DMS 273 treated with DMSO at 0.1 percent for 48 hours (cell line): Measurements from ENCODE around the gene NFYC.

Source experiments
- DNase-seq: peaks from one replicate; lab custom pipeline; 2025; lab: John Stamatoyannopoulos, UW

The NFYC gene

GRCh38 chr1:40760984-40761383 is 69.5 kb downstream of the NFYC start:
- no peak for DNase-seq

DNA sequence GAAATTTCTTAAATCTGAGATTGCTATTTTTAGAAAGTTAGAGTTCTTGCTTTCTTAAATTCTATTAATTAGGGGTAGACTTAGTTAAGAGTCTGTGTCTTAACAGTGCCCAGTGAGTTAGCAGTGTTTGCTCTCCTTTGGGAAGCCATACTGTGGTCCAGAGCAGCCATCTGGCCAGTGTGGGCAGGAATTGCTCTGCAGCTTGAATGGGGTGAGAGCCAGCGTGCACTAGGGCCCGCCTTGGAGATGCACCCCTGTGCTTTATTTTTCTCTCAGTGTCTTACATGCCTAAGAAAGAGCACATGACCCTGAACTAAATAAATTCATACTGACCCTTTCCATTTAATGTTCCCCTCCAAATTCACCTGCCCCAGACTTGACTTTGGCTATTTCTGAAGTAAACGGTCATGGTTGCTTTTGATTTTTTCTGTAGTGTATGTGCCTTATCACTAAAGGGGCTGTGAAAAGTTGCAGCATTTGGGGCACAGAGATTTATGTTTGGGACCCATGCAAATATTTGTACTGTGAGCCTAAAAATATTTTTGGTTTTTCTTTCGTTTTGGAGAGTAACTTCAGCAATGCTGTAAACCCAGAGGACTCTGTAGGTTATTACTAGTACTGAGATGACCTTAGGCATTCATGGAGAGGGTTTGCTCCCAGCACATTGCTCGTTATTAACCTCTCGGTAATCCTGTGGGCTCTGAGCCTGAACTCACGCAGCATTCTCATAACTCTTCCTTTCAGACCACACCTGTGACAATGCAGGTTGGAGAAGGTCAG is 70.8 kb downstream of the NFYC start:
- no peak for DNase-seq

GRCh38 chr1:40763742-40764532 is 72.4 kb downstream of the NFYC start:
- no peak for DNase-seq

DNA sequence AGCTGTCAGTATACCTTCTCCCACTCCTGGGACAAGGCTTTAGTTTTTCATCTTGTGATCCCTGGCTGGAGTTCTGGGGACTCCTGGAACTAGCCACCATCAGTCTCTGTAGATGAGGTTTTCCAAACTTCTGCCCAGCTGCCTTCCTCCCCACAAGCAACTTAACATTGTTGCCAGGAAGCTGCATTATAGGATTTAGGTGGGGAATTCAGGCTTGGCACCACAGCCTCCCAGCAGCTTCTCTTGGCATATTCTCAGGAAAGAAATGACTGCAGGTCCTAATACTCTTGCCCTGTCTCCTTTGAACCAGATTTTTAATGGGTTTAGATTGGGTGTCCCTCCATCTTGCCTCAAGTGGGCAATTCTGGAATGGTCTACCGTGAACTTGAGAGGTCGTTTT is 73.5 kb downstream of the NFYC start:
- no peak for DNase-seq

DNA sequence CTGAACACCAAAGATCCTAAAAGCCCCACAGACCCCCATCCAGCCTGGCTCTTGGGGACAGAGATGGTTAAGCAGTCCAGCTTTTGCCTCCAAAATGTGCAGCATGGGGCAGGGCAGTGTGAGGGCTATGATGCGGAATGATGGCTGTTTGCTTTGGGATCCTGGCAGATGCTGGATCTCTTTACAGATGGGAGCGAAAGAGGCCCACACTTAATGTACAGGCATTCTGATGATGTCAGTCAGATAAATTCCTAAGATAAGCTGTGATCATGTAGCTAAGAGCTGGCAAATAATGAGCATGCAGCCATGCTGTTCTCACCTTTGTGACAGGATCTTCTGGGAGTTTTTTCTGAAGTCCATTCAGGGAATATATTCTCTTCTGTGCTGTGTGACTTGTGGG is 74.5 kb downstream of the NFYC start:
- peak; percentile 99 for DNase-seq

GRCh38 chr1:40766560-40766959 is 75.1 kb downstream of the NFYC start:
- no peak for DNase-seq

- DNase-seq = no peak
These were observed 76.9 kb downstream of the NFYC start for GRCh38 chr1:40768146-40768990.

DNA sequence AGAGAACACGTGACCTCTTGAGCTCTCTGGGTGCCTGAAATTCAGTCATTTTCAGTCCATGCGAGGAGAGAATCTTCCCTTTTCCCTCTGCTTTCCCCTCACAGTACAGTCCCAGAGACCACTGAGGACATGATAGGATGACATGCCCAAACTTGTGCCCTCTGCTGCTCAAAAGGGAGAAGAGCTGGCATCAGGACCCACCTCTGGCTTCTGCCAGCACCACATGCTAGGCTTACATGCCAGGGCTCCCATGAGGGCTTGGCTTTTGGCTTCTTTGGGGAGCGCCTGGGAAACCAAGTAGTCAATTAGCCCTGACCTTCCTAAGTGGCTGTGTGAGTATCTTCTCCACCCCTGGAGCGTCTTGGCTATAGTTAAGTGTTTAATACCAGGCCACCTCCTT is 78.3 kb downstream of the NFYC start:
- DNase-seq = peak; percentile 95

DNA sequence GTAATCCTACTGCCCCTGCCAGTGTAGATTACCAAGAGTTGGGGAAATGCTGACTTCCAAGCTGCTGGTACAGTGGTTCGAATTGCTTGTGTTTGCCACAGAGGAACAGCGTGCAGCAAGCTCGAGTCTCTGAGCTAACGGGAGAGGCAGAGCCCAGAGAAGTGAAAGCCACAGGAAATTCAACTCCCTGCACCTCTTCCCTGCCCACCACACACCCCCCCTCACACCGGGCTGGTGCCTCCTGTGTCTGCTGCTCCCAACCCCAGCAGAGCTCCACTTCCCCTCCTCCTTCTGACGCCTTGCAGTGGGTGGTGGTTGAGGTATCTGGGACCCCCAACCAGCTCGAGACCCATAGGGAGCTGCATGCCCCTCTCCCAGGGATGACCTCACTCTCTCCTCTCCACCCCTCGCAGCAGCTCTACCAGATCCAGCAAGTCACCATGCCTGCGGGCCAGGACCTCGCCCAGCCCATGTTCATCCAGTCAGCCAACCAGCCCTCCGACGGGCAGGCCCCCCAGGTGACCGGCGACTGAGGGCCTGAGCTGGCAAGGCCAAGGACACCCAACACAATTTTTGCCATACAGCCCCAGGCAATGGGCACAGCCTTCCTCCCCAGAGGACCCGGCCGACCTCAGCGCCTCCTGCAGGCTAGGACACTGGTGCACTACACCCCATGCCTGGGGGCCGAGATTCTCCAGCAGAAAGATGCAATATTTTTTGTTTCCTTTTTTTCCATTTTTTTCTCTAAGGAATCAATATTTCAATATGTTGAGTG is 79.0 kb downstream of the NFYC start:
- no peak for DNase-seq

DNA sequence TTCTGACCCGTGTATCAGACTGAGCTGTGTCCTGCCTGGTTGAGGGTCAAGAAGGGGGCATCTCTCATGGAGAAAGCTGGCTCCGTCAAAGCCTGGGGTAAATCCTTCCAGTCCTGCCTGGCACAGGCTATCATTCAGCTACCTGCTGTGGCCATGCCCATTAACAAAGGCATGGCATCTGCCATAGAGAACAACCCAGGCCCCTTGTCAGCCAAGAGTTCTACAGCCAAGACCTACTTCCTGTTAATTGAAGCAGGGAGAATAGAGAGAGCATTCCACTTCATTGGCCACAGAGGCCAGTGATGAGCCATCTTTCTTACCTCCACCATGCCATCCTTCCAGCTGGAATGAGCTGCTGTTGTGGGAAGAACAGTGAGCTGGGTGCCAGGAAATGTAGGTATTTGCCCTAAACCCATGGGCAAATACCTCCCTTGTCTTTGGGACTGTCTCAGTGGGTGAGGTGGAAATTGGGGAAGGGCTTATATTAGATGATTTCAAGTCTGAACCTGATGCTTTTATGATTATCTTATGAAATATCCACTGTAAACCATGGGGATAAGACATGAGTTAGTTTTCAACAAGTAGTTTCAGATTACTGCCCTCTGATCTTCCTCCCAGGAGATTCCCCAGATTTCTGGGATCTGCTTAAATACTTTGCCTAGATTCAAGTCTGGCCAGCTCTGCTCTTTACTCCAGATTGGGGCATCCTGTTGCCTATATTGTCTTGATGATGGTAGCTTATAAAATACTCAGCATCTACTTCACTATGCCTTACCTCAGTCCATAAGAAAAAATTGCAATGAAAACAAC is 80.8 kb downstream of the NFYC start:
- DNase-seq = no peak

GRCh38 chr1:40773748-40774265 is 82.3 kb downstream of the NFYC start:
- DNase-seq = no peak

- DNase-seq = peak; percentile 94
These were observed 82.9 kb downstream of the NFYC start for GRCh38 chr1:40774266-40774998.

DNA sequence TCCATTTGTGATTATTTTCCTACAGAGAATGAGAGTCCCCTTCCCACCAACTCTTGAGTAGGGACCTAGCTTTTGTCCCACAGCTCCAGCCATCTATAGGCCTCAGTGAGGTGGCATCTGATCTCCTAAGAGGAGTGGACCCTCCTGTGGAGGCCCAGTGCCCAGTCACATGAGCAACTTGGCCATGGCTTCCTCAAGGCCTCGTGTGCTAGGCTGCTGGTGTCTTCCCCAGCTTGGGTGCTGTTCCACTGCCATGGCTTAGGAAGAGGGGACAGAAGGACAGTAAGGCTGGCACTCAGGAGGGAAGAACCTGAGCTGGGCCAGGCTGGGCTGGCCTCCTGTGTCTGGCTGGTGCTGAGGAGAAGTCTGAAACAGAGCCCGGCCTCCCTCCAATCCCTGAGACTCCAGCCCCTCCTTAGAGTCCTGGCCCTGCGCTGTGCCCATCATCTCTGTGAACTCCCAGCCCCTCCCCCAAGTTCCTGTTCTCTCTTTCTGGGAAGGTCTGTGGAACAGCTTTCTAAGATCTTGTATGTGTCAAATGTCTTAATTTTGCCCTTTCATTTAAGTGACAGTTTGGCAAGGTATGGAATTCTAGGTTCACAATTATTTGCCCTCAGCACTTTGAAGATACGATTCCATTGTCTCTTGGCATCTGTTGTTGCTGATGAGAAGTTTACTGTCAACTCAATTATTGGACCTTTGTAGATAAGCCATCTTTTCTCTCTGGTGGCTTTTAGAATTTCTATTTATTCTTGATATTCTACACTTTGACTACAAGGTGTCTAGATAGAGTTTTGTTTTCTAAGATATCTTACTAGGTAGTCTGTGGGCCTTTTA is 85.0 kb downstream of the NFYC start:
- no peak for DNase-seq

GRCh38 chr1:40777224-40777970 is 85.9 kb downstream of the NFYC start:
- no peak for DNase-seq

DNA sequence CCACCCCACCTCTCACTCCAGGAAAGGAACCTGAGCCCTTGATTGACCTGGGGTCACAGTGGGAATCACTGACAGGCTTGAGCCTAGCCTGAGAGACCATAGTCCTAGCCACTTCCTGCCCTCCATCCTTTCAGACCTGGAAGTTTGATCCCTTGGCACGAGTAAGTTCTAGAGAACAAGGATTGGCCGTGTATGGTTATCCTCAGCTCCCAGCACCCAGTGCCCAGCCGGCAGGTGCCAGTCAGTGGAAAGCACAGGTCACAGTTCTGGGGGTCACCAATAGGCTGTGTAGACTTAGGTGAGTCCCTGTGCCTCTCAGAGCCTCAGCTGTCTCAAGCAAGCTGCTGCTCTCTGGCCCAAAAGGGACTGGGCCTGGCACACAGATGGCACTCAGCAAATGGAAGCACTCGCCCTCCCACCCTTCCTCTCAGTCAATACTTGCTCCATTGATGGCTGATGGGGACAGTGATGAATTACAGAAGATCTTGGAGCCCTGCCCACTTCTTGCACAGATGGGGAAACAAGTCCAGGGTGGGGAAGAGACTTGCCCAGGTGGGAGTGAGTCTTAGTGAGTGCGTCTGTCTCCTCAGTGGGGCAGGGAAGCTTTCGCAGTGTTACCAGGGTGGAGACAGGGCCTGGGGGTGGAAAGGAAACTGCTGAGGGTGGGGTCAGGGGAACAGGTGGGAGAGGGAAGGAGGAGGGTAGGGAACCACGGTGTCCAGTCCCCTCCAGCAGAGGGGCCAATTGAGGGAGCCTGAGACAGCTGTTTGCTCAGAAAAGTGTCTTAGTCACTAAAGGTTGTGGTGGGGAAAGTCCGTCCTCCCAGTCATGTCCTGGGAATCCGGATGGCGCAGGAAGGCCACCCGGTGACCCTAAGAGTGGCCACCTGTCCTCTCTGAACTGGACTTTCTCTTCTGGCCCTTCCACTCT is 89.4 kb downstream of the NFYC start:
- no peak for DNase-seq

DNA sequence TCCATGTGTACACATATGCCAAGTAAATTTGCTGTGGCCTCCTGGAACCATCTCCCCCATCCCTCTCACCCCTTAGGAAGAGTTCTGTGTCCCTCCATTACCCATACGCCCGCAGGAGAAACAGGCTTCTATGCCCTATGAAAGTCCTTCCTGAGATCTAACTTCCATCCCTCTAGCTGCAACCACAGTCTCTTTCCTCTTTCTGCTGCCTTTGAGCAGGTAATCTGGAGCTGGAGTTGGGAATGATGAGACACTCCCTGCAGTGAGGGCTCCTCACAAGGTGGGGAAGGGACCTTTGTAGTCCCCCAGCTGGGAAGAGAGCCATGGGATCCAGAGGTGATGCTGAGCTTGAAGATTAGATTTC is 90.1 kb downstream of the NFYC start:
- no peak for DNase-seq

DNA sequence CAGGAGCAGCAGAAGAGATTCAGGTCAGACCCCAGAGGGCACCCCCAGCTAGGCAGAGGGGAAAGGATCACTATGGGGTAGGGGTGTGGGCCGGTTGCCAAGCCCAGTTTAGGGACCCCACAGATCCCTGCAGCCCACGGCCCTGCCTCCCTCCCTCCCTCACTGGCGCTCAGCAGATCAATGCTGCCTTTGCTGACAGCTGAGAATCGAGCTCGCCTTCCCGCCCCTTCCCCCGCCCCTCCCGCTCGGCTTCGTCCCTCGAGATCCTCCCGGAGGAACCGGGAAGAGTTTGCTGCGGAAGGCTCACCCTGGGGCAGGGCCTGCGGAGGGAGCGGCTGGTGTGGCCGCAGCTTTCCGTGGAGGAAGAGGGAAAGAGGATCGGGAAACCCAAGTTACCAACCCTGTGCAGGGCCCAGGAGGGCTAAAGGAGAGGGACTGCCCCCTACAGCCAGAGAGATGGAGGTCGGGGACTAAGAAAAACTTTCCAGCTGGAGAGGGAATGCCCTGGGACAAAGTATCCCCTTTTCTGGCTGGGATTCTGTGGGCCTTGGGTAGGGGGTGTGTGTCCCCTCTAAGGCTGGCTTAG is 91.0 kb downstream of the NFYC start:
- DNase-seq = peak; percentile 93
